Hematopoietic multipotent progenitor cell (in vitro differentiated cells): ENCODE measurements around the gene NTNG2. TPM values are rescaled to one million over a fixed set of nuclear protein-coding genes. Genes with fewer than 3 reads are reported as not detected.

ENCODE experiments used
- DNase-seq, 3 donors: peaks; one replicate each; pipeline ENCODE4 v3.0.0-alpha.2; 2011 to 2015; ENCODE audit warnings: low read depth in 2 of 3, low spot score in 2 of 3
- total RNA-seq: library from RNA; depleted of rRNA; stranded (reverse); fragments of >200 nt; gene quantifications from one replicate; pipeline ENCODE4 v1.2.3, GENCODE V29; 2012

NTNG2 gene
- total RNA-seq, 1 donor, result 22.1 TPM

DNA sequence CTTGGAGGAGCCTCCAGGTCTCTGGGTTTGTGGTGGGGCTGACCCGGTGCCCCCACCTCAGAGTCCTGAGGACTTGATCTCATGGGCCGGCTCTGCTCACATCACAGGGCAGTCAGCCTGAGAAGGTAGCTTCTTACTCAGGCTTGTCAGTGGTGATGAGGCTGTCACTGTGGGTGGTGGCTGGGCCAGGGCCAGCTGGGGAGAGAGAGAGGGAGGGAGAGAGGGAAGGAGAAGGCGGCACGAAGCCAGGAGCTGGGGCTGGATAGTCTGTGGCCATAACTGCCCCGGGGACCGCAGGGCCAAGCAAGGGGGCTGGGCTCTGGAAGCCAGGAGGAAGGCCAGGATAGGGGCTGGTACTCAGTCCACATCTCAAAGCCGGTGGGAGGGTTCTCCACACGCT, 6.5 kb downstream of the NTNG2 start:
- DNase-seq, result no peak

DNA sequence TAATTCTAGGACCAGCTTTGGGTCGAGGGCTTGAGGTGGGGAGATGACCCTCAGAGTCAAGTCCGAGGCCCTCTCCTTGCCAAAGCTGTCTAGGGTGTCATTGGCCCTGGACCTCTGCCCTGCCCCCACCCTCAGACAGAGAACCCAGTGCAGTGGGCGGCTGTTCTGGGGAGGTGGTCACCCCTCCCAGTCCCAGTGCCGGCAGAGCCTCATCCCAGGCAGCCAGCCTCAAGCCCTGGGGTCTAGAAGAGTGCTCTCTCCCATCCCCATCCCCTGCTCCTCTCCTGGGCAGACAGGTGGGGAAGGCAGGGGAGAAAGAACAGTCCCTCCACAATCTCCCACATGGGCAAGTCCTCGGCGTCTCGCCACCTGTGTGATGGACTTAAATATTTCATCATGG, 7.0 kb downstream of the NTNG2 start:
- no peak for DNase-seq

DNA sequence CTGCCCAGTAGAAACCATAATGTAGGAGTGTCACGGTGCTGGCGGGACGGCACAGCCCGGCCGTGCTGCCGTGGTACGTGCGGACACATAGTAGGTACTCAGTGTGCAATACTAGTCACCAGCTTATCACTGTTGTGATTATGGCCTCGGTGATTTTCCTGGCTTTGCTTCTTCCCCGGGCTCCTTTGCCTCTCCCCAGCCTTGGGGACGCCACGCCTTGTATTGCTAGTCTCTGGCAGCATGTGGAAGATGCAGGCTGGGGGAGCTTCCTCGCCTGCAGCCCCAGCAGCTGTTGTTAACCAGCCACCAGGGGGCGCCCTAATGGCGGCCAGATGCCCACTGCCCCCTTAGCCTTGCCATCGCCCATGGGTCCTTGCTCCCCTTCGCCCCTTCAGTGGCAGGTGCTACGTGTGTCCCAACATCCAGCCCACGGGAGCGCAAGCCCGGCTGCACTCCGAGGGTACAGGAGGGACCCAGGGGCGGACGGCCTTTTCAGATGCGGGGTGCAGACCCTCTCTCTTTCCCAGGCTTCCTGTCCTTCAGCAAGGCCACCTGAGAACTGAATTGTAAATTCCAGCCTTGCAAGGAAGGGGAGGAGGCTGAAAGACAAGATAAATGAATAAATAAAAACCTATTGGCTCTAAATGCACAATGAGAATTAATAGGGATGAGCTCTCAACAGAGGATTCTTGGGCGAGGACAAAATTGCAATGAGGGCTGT, 8.0 kb downstream of the NTNG2 start:
- DNase-seq, result peak; percentile 39 to 73 (median 68)

DNA sequence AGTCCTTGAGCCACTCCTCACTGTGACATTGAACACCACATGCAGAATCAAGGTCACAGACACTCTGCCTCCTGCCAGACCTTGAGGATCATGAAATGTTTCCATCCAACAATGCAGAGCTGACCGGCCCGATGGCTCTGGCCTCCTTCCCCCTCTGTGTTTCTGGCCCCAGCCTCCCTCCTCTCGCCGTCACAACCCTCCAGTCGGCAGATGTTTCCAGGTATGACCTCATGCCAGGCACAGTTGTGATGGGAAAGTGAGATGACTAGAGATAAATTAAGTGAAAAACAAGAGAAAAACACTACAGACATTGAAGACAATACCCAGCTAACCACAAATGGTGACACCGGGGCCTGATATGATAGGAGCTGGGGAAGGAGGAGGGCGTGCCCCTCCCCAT, 9.8 kb downstream of the NTNG2 start:
- DNase-seq, result no peak

DNA sequence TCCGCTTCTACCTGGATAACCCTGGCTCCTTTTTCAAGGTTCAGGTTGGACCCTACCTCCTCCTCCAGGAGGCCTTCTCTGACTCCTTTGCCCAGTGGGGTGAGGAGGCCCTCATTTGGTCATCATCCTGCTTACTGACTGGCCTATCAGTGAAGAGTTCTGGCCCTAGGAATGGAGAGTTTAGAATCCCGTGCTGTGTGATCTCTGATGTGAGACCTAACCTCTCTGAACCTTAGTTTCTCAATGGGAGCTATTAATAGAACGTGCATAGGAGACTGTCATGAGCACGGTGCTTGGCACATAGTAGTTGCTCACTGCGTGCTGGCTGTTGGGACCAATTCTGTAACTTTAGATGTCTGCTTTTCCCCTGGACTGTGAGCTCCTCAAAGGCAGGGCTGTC, 10.3 kb downstream of the NTNG2 start:
- DNase-seq, result no peak

DNA sequence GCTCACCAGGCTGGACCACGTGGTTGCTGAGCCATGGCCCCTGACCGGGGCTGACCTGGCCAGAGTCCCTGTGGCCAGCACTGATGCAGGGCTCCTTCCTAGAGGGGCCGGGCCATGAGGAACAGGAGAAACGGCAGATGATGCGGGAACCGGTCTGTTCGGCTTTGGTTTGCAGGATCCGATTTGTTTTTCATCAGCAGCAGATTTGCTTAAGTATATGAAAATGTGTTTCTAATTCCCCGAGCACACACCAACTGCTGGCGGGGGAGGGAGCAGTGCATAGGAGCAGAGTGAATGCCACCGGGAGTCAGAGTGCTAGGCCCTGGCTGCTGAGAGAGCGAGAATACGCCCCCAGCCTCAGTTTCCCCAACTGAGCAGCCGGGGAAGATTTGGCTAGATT, 13.6 kb downstream of the NTNG2 start:
- no peak for DNase-seq

DNA sequence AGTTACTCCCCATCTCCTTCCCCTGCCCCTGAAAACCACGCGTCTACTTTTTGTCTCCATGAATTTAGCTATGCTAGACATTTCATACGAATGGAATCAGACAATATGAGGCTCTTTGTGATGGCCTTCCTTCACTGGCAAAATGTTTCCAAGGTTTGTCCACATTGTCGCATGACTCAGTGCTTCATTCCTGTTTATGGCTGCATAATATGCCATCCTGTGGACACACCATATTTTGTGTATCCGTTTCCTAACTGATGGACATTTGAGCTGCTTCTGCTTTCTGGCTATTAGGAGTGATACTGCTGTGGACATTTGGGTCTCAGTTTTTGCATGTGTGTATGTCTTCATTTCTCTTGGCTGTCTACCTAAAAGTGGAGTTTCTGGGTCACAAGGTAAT, 14.5 kb downstream of the NTNG2 start:
- no peak for DNase-seq

DNA sequence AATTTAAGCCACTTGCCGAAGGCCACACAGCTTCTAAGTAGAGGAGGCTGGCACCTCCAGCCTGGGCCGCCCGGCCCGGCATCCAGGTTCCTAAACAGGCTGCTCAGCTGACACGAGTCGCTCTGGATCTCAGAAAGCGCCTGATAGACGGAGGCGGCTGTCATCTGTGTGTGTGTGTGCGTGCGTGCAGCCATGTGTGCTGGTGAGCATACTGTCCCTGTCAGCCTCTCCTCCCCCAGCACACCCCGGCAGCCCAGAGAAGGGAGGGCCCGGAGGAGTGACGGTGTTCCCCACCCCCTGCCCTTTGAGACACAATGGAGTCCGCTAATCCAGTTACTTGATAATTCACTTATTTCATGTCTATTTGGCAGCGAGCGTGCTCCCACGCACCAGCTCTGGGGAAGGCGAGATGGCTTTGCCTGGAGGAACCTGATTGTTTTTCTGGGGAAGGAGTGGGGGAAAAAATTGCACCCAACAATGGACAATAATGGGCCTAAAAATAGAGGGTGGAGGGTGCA, 20.0 kb downstream of the NTNG2 start:
- DNase-seq, result no peak

DNA sequence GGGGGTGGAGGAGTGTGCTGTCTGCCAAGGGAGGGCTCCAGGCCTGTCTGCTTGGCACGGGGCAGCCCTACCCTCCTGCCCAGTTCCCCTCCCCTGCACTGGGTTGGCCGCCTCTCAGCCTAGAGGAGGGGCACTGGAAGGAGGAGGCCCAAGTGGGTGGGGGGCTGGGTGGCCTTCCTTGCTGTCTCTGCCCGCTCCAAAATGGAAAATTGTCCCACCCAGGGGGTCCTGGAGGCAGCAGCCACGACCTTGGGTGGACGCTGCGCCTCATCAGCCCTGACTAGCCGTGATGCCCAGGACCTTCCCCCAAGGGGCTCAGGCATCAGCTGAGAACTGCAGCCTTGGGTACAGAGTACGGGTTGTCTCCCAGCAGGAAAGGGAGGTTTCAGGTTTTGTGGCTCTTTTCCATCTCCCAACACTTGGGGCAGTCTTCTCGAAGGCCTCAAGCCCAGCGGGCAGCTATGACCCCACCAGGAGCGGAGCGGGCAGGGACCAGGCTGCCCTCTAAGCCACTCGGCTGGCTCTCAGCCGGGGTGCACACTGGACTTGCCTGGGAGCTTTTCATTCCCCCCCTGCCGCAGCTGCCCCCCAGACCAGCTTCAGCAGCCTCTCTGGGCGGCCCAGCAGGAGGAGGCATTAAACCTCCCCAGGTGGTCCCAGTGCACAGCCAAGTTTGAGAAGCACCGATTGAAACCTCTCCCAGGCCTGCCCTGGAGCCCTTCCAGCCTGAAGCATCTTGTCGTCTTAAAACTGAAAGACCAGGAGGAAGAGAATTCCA, 20.6 kb downstream of the NTNG2 start:
- DNase-seq, result no peak

DNA sequence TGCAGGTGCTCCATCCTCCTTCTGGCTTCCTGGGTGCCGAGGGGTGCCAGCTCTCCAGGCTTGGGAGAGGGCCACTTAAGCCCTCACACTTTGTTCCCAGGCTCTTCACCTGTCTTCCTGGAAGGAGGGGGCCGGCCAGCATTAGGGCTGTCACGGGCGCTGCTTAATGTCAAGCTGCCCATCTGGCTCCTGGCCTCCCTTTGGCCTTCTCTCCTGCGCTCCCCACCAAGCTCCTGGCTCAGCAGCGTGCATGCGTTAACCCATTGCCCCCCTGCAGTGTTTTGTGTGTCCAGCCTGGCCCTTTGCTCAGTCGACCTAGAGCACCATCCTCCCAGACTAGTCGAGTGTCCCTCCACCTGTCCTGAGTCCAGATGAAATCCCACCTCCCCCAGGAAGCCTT, 21.3 kb downstream of the NTNG2 start:
- DNase-seq, result no peak

DNA sequence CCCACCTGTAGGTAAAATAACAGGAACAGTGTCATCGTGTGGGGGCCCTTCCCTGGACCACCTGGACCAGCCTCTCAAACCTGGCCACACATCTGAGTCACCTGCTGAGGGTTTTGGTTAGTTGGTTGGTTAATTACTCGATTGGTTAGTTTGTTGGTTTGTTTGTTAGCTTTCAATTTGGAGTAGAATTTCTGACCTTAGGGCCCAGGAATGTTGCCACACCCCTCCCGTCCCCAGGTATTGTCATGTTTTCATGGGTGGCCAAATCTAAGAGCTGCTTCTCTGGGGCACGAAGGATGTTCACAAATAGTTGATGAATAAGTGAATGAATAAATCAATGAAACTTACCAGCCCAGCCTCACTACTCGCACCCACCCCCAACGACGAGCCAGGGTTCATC, 21.9 kb downstream of the NTNG2 start:
- DNase-seq, result no peak

DNA sequence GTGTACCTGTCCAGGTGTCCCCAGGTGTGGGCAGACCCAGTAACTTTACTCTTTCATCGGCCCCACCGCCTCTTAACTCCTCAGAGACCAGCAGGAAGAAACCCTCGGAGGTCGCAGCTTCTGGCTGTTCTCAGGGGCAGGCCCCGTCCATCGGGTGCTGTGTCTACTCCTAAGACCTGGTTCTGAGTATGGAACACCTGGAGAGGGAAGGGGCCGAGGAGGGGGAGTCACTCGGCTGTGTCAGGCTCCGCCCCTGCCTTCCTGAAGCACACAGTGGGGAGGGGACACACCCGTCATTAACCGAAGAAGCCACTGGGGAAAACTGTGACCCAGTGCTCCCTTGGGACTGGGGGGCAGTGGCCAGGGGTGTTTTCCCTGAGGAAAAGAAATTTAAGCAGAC, 22.3 kb downstream of the NTNG2 start:
- no peak for DNase-seq

DNA sequence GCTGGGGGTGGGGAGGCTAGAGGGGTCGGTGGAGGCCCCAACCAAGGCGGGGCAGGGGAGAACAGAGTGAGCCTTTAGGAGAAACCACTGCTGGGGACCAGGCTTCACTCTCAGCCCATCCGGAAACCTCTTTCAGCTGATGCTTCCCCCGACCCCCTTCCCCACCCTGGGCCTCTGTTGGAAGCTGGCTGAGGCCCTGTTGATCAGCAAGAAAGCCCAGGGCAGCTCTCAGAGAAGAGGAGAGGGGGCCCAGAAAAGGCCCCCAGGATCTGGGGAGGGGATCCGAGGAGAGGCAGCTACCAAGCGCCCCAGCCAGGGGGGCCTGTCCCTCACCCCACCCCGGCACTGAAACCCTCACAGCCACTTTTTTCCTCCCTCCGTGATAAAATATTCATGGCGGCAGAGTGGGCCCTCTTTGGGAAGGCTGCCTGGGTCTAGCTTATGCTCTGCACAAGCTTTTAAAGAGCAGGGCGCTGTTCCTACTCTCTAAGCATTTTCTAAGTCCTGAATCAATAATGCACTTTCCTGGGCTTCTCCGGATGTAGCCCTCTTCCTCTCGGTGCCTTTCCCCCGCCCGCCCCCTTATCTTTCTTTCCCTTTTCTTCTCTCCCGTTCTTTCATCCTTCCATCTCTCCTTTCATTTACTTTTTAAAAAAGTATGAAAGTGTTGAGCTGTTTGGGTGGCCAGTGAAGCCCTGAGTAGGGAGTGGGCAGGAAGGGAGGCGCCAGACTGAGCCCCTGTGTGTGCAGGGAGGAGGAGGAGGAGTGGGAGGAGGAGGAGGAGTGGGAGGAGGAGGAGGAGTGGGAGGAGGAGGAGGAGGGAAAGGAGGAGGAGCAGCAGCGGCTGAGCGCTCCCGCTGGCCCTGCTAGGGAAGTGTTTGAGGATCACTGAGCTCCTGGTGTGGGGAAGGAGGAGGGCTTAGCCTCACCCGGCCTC, 23.5 kb downstream of the NTNG2 start:
- DNase-seq, result no peak

DNA sequence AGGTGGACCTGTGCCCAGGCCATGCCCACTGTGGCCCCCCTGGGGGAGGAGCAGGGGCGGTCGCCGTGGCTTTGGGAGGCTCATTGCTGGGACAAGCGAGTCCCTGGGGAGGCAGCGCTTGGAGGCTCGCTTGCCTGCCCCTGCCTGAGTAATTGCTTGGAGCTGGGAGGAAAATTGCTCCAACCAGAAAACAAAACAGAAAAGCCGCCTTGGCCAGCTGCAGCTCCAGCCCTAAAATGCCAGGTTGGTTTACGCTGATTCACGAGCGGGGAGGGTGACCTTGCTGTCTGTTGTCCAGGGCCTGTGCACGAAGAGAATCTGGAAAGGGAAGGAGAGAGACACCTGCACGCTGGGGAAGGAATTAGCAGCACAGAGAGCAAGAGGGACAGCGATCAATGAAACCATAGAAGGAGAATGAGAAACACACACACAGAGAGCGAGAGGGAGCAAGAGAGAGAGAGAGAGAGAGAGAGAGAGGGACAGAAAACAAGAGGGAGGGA, 25.3 kb downstream of the NTNG2 start:
- no peak for DNase-seq

DNA sequence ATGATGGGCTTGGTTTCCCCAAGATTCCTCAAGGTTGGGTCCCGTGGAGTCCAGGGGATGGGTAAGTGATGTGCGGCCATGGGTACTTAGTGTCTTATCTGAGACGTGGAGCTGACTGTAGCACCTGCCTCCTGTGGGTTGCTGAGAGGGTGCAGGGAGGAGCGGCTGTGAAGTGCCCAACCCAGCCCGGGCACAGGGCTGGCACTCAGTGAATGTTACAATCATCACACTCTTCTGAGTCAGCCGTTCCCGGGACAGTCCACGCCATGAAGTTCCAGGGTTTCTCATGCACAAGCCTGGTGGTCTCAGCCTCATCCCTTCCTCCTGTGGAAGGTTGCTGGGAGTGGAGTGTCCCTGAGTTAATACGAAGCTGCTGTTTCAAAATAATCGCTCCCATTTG, 29.1 kb downstream of the NTNG2 start:
- no peak for DNase-seq

DNA sequence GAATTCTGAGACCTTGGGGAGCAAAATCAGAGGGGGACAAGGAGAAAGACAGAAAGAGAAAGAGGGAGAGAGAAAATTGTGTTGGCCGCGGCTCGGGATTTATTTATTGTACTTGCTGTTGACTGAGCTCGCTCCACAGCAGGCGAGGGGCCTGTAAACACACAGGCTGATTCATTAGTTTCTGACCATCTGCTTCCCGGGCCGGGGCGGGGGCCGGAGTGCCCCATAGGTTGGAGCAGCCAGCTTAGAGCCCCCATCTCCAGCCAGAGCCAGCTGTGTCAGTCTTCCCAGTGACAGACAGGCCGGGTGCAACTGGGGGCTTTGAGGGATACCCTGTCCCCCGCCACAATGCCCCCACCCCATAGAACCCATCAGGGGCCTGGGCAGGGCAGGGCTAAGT, 30.9 kb downstream of the NTNG2 start:
- no peak for DNase-seq

DNA sequence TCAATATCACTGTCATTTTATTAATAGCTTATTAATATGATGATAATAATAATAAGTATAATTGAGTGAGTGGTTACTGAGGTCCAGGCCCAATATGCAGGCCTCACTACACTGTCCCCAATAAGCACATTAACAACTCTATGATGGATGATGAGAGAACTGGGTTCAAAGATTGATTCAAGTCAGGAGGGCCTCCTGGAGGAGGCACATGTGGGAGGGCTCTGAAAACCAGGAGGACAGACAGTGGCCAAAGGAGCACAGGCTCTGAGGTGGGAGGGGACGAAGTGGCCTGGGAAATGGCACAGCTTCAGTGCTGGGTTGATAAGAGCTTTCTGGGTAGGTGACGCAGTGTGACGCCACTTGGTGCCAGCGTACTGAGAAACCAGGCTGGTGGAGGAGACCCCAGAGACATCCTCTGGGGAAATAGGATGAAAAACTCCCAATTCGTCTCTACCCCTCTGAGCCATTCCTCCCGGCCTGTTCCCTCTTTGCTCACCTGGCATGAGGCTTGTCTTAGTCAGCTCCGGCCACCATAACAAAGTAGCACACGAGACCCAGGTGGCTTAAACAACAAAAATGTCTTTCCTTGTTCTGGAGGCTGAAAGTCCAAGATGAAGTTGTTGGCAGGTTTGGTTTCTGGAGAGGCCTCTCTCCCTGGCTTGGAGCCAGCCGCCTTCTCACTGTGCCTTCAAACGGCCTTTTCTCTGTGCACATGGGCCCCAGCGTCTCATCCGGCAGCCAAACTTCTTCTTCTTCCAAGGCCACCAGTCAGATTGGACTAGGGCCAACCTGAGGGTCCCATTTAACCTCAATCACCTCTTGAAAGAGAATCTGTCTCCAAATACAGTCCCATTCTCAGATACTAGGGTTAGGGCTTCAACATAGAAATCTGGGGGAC, 31.6 kb downstream of the NTNG2 start:
- DNase-seq, result no peak

DNA sequence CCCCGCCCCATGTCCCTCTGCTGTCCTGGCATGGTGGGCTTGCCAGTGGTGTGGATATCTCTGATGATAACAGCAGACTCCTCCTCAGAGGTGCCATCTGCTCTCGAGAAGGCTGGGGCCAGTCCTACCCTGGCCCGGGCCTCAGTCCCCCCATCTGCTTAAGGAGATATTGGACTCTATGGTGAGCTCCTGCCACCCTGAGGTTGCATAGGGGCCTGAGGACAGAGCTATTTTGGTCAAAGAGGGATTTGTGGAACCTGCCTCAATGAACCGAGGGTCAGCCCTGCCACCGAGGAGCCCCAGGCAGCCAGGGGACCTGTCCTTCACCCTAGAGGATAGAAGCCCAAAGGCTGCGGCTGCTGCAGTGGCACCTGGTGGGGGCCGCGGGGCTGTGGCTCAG, 32.6 kb downstream of the NTNG2 start:
- DNase-seq, result no peak

DNA sequence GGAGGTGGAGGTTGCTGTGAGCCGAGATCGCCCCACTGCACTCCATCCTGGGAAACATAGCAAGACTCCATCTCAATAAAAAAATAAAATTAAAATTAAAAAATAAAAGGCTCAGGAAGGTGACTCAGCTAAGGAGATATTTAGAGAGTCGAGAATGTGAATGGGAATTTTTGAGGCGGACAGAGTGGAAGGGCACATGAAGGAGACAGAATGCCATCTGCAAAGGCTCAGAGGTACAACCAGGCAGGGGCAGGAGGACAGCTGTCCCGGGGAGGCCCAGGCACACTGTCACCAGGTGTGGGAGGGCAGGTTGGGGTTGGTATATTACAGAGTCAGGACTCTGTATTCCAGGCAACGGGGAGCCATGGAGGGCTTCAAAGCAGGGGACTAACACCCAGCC, 35.5 kb downstream of the NTNG2 start:
- DNase-seq, result no peak
